ENCODE data around the gene PACSIN1.

Gene PACSIN1

GRCh38 chr6:34529665-34530327, 63.9 kb downstream of the PACSIN1 start:
- peak; percentile 35 for DNase-seq

GRCh38 chr6:34530753-34531365, 65.0 kb downstream of the PACSIN1 start:
- DNase-seq: no peak

GRCh38 chr6:34531580-34532201, 65.8 kb downstream of the PACSIN1 start:
- no peak for DNase-seq

GRCh38 chr6:34532230-34532629, 66.4 kb downstream of the PACSIN1 start:
- no peak for DNase-seq

- DNase-seq: no peak
Observed at GRCh38 chr6:34534146-34534545, 68.3 kb downstream of the PACSIN1 start.

- DNase-seq: no peak
Observed at GRCh38 chr6:34534656-34535055, 68.8 kb downstream of the PACSIN1 start.

- no peak for DNase-seq
Observed at GRCh38 chr6:34535199-34535598, 69.3 kb downstream of the PACSIN1 start.

GRCh38 chr6:34535646-34536045, 69.8 kb downstream of the PACSIN1 start:
- DNase-seq: no peak

GRCh38 chr6:34536251-34536958, 70.5 kb downstream of the PACSIN1 start:
- peak; percentile 43 for DNase-seq

- no peak for DNase-seq
Observed at GRCh38 chr6:34536959-34537848, 71.3 kb downstream of the PACSIN1 start.

- no peak for DNase-seq
Observed at GRCh38 chr6:34537922-34538550, 72.2 kb downstream of the PACSIN1 start.

GRCh38 chr6:34538581-34538980, 72.7 kb downstream of the PACSIN1 start:
- peak; percentile 17 for DNase-seq

- no peak for DNase-seq
Observed at GRCh38 chr6:34539181-34539580, 73.3 kb downstream of the PACSIN1 start.

GRCh38 chr6:34540222-34540621, 74.3 kb downstream of the PACSIN1 start:
- DNase-seq: no peak

GRCh38 chr6:34540841-34541240, 75.0 kb downstream of the PACSIN1 start:
- no peak for DNase-seq

- no peak for DNase-seq
Observed at GRCh38 chr6:34543421-34543820, 77.5 kb downstream of the PACSIN1 start.

GRCh38 chr6:34544052-34544604, 78.3 kb downstream of the PACSIN1 start:
- no peak for DNase-seq

GRCh38 chr6:34544776-34545471, 79.0 kb downstream of the PACSIN1 start:
- no peak for DNase-seq

GRCh38 chr6:34546551-34547321, 80.9 kb downstream of the PACSIN1 start:
- DNase-seq: peak; percentile 91
